H1 (cell line): ENCODE measurements around the gene LITAF. TPM values are rescaled to one million over a fixed set of nuclear protein-coding genes. Genes with fewer than 3 reads are reported as not detected.

Experiments
- CTCF ChIA-PET: fragments of 300-600 bp; sonication (Branson Sonifier 250); formaldehyde crosslinking; loops from one replicate; lab custom pipeline; 2021; ENCODE audit not compliant: partially characterized antibody; lab: Charles Lee
- POLR2A ChIA-PET: fragments of 300-600 bp; sonication (Branson Sonifier 250); formaldehyde crosslinking; loops from one replicate; lab custom pipeline; 2021; ENCODE audit warnings: inconsistent platforms; ENCODE audit not compliant: partially characterized antibody; lab: Charles Lee
- DNase-seq, 2 experiments: peaks; one replicate each; pipeline versions ENCODE4 v3.0.0 to v3.0.0-alpha.2; 2010 to 2022; ENCODE audit warnings: low spot score in 2 of 2, low read depth in 1 of 2, mixed read lengths in 1 of 2
- FAIRE-seq: peaks from 2 replicates; lab custom pipeline; 2011; peaks lifted over from hg19 to GRCh38; lab: Jason Lieb, UNC
- H2AFZ ChIP-seq: 2 replicates; pipeline ENCODE4 v1.8.1; 2012; ENCODE audit warnings: low read length, inconsistent platforms
- H2AK5ac ChIP-seq: 2 replicates; pipeline ENCODE4 v1.6.1; 2013; ENCODE audit warnings: low read depth, low read length
- H2BK120ac ChIP-seq: replicated peaks from 2 replicates; pipeline ENCODE3; 2013; ENCODE audit warnings: low read depth, low read length, inconsistent platforms
- H2BK12ac ChIP-seq: 2 replicates; pipeline ENCODE4 v1.6.1; 2013; ENCODE audit warnings: low read depth, low read length
- H2BK15ac ChIP-seq: 2 replicates; pipeline ENCODE4 v1.6.1; 2013; ENCODE audit warnings: low read length
- H2BK20ac ChIP-seq: 2 replicates; pipeline ENCODE4 v1.6.1; 2013; ENCODE audit warnings: low read length
- H2BK5ac ChIP-seq: 2 replicates; pipeline ENCODE4 v1.6.1; 2013; ENCODE audit warnings: low read depth, low read length
- H3K14ac ChIP-seq: 2 replicates; pipeline ENCODE4 v1.6.1; 2013; ENCODE audit warnings: inconsistent platforms; ENCODE audit not compliant: insufficient read length
- H3K18ac ChIP-seq: 2 replicates; pipeline ENCODE4 v1.6.1; 2013; ENCODE audit warnings: low read length; ENCODE audit errors: extremely low read depth
- H3K23ac ChIP-seq: 2 replicates; pipeline ENCODE4 v1.6.1; 2013; ENCODE audit warnings: inconsistent platforms; ENCODE audit not compliant: insufficient read length
- H3K23me2 ChIP-seq: 2 replicates; pipeline ENCODE4 v1.6.1; 2013; ENCODE audit warnings: low read depth, low read length
- H3K27ac ChIP-seq: 2 replicates; pipeline ENCODE4 v1.6.1; 2011; ENCODE audit warnings: low read depth, low read length, inconsistent platforms
- H3K27me3 ChIP-seq, 4 experiments: replicated peaks in 1 of 4; 1 replicate in 1 of 4; 2 replicates in 3 of 4; pipeline versions ENCODE4 v1.6.1 to v1.8.1; 2011 to 2013; ENCODE audit warnings: low read length in 3 of 4, mild to moderate bottlenecking in 3 of 4, inconsistent platforms in 2 of 4, mixed read lengths in 2 of 4, moderate library complexity in 1 of 4; ENCODE audit not compliant: control insufficient read depth in 3 of 4, insufficient read depth in 3 of 4; ENCODE audit errors: extremely low read depth in 1 of 4
- H3K36me3 ChIP-seq, 4 experiments: 2 replicates each; pipeline versions ENCODE4 v1.6.1 to v1.8.1; 2011 to 2013; ENCODE audit warnings: mild to moderate bottlenecking in 4 of 4, low read length in 3 of 4, moderate library complexity in 2 of 4, control low read depth in 1 of 4, inconsistent platforms in 1 of 4; ENCODE audit not compliant: insufficient read depth in 4 of 4, control insufficient read depth in 2 of 4
- H3K4ac ChIP-seq: replicated peaks from 2 replicates; pipeline ENCODE3; 2013; ENCODE audit warnings: low read length, low read depth, mixed read lengths, inconsistent platforms; ENCODE audit not compliant: insufficient read length
- H3K4me1 ChIP-seq, 4 experiments: replicated peaks in 1 of 4; 1 replicate in 1 of 4; 2 replicates in 3 of 4; pipeline versions ENCODE4 v1.6.1 to v1.8.1; 2011 to 2013; ENCODE audit warnings: low read length in 3 of 4, inconsistent platforms in 2 of 4, mixed read lengths in 1 of 4; ENCODE audit not compliant: insufficient read depth in 4 of 4, control insufficient read depth in 3 of 4
- H3K4me2 ChIP-seq, 2 experiments: 2 replicates each; pipeline versions ENCODE4 v1.6.1 to v1.8.1; 2011 to 2013; ENCODE audit warnings: low read depth in 2 of 2, low read length in 2 of 2, control low read depth in 1 of 2, inconsistent platforms in 1 of 2, mild to moderate bottlenecking in 1 of 2; ENCODE audit not compliant: insufficient read depth in 1 of 2
- H3K4me3 ChIP-seq, 4 experiments: fragments of 200-600, 300-600 bp in 1 of 4; sonication (generic), shearing (Covaris generic), sonication (Bioruptor Twin) in 1 of 4; 2 replicates each; pipeline versions ENCODE4 v1.5.1 to v1.8.1; 2011 to 2016; ENCODE audit warnings: low read length in 4 of 4, low read depth in 3 of 4, control low read depth in 2 of 4, inconsistent platforms in 2 of 4, mild to moderate bottlenecking in 2 of 4, mixed read lengths in 1 of 4, moderate library complexity in 1 of 4; ENCODE audit not compliant: insufficient read depth in 2 of 4; ENCODE audit errors: extremely low read depth in 1 of 4
- H3K56ac ChIP-seq: replicated peaks from 2 replicates; pipeline ENCODE3; 2013; ENCODE audit warnings: low read depth, mild to moderate bottlenecking, mixed read lengths, low read length, inconsistent platforms; ENCODE audit not compliant: insufficient read length
- H3K79me1 ChIP-seq: 2 replicates; pipeline ENCODE4 v1.6.1; 2013; ENCODE audit warnings: low read depth, low read length, control low read depth
- H3K79me2 ChIP-seq, 2 experiments: 2 replicates each; pipeline versions ENCODE4 v1.6.1 to v1.8.1; 2012 to 2013; ENCODE audit warnings: low read length in 2 of 2, mild to moderate bottlenecking in 2 of 2, inconsistent platforms in 1 of 2; ENCODE audit not compliant: insufficient read depth in 2 of 2, control insufficient read depth in 1 of 2
- H3K9ac ChIP-seq, 4 experiments: replicated peaks in 1 of 4; 1 replicate in 1 of 4; 2 replicates in 3 of 4; pipeline versions ENCODE4 v1.6.1 to v1.8.1; 2011 to 2013; ENCODE audit warnings: low read depth in 3 of 4, low read length in 3 of 4, control low read depth in 2 of 4, mild to moderate bottlenecking in 2 of 4, moderate library complexity in 2 of 4, inconsistent platforms in 1 of 4; ENCODE audit errors: extremely low read depth in 1 of 4
- H3K9me3 ChIP-seq, 2 experiments: 2 replicates each; pipeline versions ENCODE4 v1.6.1 to v1.8.1; 2012 to 2013; ENCODE audit warnings: mild to moderate bottlenecking in 2 of 2, moderate library complexity in 2 of 2, control low read depth in 1 of 2, inconsistent platforms in 1 of 2, low read depth in 1 of 2, low read length in 1 of 2, mixed read lengths in 1 of 2; ENCODE audit not compliant: insufficient read depth in 2 of 2
- H4K20me1 ChIP-seq, 2 experiments: replicated peaks in 1 of 2; 2 replicates each; pipeline versions ENCODE3 to v1.8.1; 2011 to 2013; ENCODE audit warnings: inconsistent platforms in 2 of 2, low read length in 2 of 2, mild to moderate bottlenecking in 1 of 2; ENCODE audit not compliant: insufficient read depth in 2 of 2, control insufficient read depth in 1 of 2
- H4K5ac ChIP-seq: 2 replicates; pipeline ENCODE4 v1.6.1; 2013; ENCODE audit warnings: low read length, low read depth, mixed read lengths, inconsistent platforms; ENCODE audit not compliant: insufficient read length
- H4K8ac ChIP-seq: 2 replicates; pipeline ENCODE4 v1.8.0; 2013; ENCODE audit warnings: mild to moderate bottlenecking, moderate library complexity, low read length, inconsistent platforms; ENCODE audit not compliant: insufficient read depth; ENCODE audit errors: extremely low read depth
- H4K91ac ChIP-seq: replicated peaks from 2 replicates; pipeline ENCODE3; 2013; ENCODE audit warnings: low read length, mixed read lengths, inconsistent platforms; ENCODE audit not compliant: insufficient read length
- CBX5 ChIP-seq: fragments of 300-800, 300-1000 bp; sonication (generic); IDR thresholded peaks from 2 replicates; pipeline ENCODE4 v1.7.1; 2016; ENCODE audit warnings: antibody characterized with exemption, low read length, low read depth
- CEBPB ChIP-seq: IDR thresholded peaks from 2 replicates; pipeline ENCODE4 v1.6.1; 2012; ENCODE audit warnings: low read depth, low read length
- CHD2 ChIP-seq: IDR thresholded peaks from 2 replicates; pipeline ENCODE4 v1.6.1; 2012; ENCODE audit warnings: low read length, improper control_type of control experiment
- GABPA ChIP-seq: IDR thresholded peaks from 2 replicates; pipeline ENCODE4 v1.6.1; 2011; ENCODE audit warnings: mild to moderate bottlenecking, low read length, moderate library complexity, borderline replicate concordance; ENCODE audit not compliant: insufficient read depth
- HDAC2 ChIP-seq, 2 experiments: fragments of 300-600 bp in 1 of 2; sonication (generic) in 1 of 2; IDR thresholded peaks; 2 replicates each; pipeline ENCODE4 v1.6.1; 2011 to 2012; ENCODE audit warnings: low read depth in 2 of 2, low read length in 2 of 2, mild to moderate bottlenecking in 2 of 2, moderate library complexity in 2 of 2, borderline replicate concordance in 1 of 2, inconsistent platforms in 1 of 2
- SP2 ChIP-seq: IDR thresholded peaks from 2 replicates; pipeline ENCODE4 v1.6.1; 2012; ENCODE audit warnings: mild to moderate bottlenecking, low read length, inconsistent platforms
- SP4 ChIP-seq: IDR thresholded peaks from 2 replicates; pipeline ENCODE4 v1.6.1; 2012; ENCODE audit warnings: low read length, inconsistent platforms
- TAF1 ChIP-seq: IDR thresholded peaks from 2 replicates; pipeline ENCODE4 v1.6.1; 2011; ENCODE audit warnings: mild to moderate bottlenecking, low read depth, low read length
- TAF7 ChIP-seq: optimal IDR thresholded peaks from 2 replicates; pipeline ENCODE3; 2011; ENCODE audit warnings: low read depth, mild to moderate bottlenecking, inconsistent platforms, low read length, moderate library complexity, borderline replicate concordance
- WGBS, 2 experiments: shearing (Covaris generic) in 1 of 2; methylation state at CpG; one replicate each; pipeline versions ENCODE4 v1.1.6 to v1.1.7; 2013 to 2015; ENCODE audit warnings: low lambda C conversion rate in 2 of 2, mixed read lengths in 2 of 2, inconsistent platforms in 1 of 2, low coverage in 1 of 2, missing lambda C conversion rate in 1 of 2; ENCODE audit not compliant: insufficient replicate concordance in 2 of 2, insufficient coverage in 1 of 2, insufficient read length in 1 of 2; ENCODE audit errors: extremely low coverage in 1 of 2, missing lambda C conversion rate in 1 of 2; 5-methylcytosine and 5-hydroxymethylcytosine counted together
- polyA plus RNA-seq, 7 experiments: library from polyadenylated mRNA; depleted of rRNA in 3 of 7; stranded (reverse) in 5 of 7; unstranded in 2 of 7; fragments of >200 nt in 5 of 7; fragments of 200-250 nt in 2 of 7; gene quantifications; 1 replicate in 5 of 7; 2 replicates in 1 of 7; 4 replicates in 1 of 7; pipeline versions ENCODE4 v1.2.1 to v1.2.3, GENCODE V29; 2011 to 2013; ENCODE audit warnings: missing spikeins in 2 of 7, mixed read lengths in 2 of 7
- total RNA-seq: library from RNA; stranded (reverse); fragmentation: NEBNext Ultra II Directional; extraction: Animal tissue kit (Norgen Biotek cat#: 25700); gene quantifications from 2 replicates; pipeline ENCODE4 v1.2.1, GENCODE V29; 2021

The LITAF gene
- total and polyA plus RNA-seq, 2 of the 8 experiments (the other 6 are each of a cell fraction or from before 2014, with no cell fraction given) = 165 to 205 TPM

- H2AK5ac ChIP-seq = peak overlapping the region; percentile 90; the same call in 1 of the 2 replicates
- H3K18ac ChIP-seq = peak overlapping the region; percentile 12; the same call in 1 of the 2 replicates
- H3K4me1 ChIP-seq = peaks cover 12 to 27% (median 23%) of the 10 kb centered on the region in 4 experiments
- H4K8ac ChIP-seq = no peak overlapping the region
- H3K56ac ChIP-seq = no peak overlapping the region
- peaks cover 0 to 4% of the 10 kb centered on the region in 2 experiments for H4K20me1 ChIP-seq
- no peak for FAIRE-seq
- peak overlapping the region; percentile 48; the same call in 1 of the 2 replicates for H2BK20ac ChIP-seq
- H3K4ac ChIP-seq = no peak overlapping the region
- no peak overlapping the region for H3K27ac ChIP-seq
- H3K23ac ChIP-seq = no peak overlapping the region
- peak overlapping the region; percentile 0; the same call in 1 of the 2 replicates for H2BK15ac ChIP-seq
- H3K14ac ChIP-seq = no peak overlapping the region
- peak overlapping the region; percentile 8; the same call in 1 of the 2 replicates for H2BK5ac ChIP-seq
- no peak overlapping the region for H2AFZ ChIP-seq
- CTCF ChIA-PET = interaction anchor here (0.7 to 2.8 kb wide), 8 partner anchors 10 to 87 kb away, joined by 3 to 15 read pairs (median 6); no protein-coding TSS in a partner anchor
- TF ChIP-seq CEBPB = no peak
- TF ChIP-seq SP4 = no peak
- no peak for TF ChIP-seq TAF7
- no peak for TF ChIP-seq CBX5
- no peak for TF ChIP-seq SP2
- no peak for TF ChIP-seq TAF1
- TF ChIP-seq CHD2 = no peak
- TF ChIP-seq HDAC2 (IDR thresholded peaks at IDR 0.05; ENCODE audit: borderline replicate concordance in 1 of 2, low read depth in 2 of 2, low read length in 2 of 2) = no peak
- no peak for TF ChIP-seq GABPA
- TF ChIP-seq, all 59 proteins: peak for 0
- H3K9ac ChIP-seq = 0 out of 7 replicates have a peak overlapping the region, but pooled peaks of 1 of the 4 experiments have one; percentile 22
- POLR2A ChIA-PET = interaction anchor here (1.2 to 3.4 kb wide), 5 partner anchors 9 to 86 kb away, joined by 3 to 24 read pairs (median 6); no protein-coding TSS in a partner anchor
- H3K79me2 ChIP-seq = peaks cover 0 to 37% of the 10 kb centered on the region in 2 experiments; a peak in 3 of 4 replicates
- no peak overlapping the region for H2BK120ac ChIP-seq
- no peak for DNase-seq
- peak overlapping the region; percentile 12; the same call in 1 of the 2 replicates for H2BK12ac ChIP-seq
- H4K5ac ChIP-seq = no peak overlapping the region
- H3K4me3 ChIP-seq = peak overlapping the region; percentile 49 to 87 (median 63)
- no peak overlapping the region for H4K91ac ChIP-seq
- H3K36me3 ChIP-seq = no peaks in the 10 kb centered on the region
- H3K79me1 ChIP-seq = peaks cover 12% of the 10 kb centered on the region
- H3K23me2 ChIP-seq = peaks cover 7% of the 10 kb centered on the region
- H3K4me2 ChIP-seq = peak overlapping the region; percentile 82 to 86
- WGBS, 2 experiments = 85% methylated on average over 14 of the region's 14 CpGs; no CpG with 5 or more reads in 1 of the 2 experiments
- peaks cover 4 to 21% (median 13%) of the 10 kb centered on the region in 4 experiments for H3K27me3 ChIP-seq
- no peaks in the 10 kb centered on the region; a peak in 1 of 4 replicates for H3K9me3 ChIP-seq
Measured at GRCh38 chr16:11587643-11588247, 1.0 kb upstream of the LITAF start.
